LNCaP clone FGC (cell line): Measurements from ENCODE around the gene MRPL52.
"Not testable (repeated sequence)": the region's sequence is repeated elsewhere in the genome, so short reads cannot be mapped to it uniquely, and the experiment has no call there.

Experiments
- DNase-seq: peaks from one replicate; pipeline ENCODE4 v3.0.0-alpha.2; 2011; ENCODE audit warnings: low read depth
- H3K4me3 ChIP-seq: 2 replicates; pipeline ENCODE4 v1.5.1; 2011; ENCODE audit warnings: mild to moderate bottlenecking, low read depth, low read length, control low read depth
- TF ChIP-seq, protein P1 (sequence below): IDR thresholded peaks from 2 replicates; pipeline ENCODE4 v1.5.1; 2012; ENCODE audit warnings: mild to moderate bottlenecking; ENCODE audit not compliant: control insufficient read depth, insufficient read depth; ENCODE audit errors: extremely low read depth

Gene MRPL52

DNA sequence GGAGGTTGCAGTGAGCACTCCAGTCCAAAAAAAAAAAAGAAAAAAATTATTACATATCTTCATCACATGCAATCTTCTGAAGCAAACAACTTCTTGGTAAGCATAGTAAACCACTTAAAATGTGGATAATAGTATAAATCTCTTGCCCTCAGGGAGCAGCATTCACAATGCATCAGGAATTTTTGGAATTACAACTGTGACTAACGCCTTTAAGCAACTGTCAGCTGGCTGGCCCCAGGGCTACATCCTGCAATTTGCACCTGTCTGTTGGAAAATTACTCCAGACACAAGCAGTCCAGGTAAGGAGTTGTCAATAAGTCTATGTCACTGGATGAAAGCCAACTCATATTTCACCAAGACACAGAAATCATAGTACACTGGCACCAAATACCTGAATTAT lies 9.0 kb upstream of the MRPL52 start:
- DNase-seq = no peak
- no peak overlapping the region for H3K4me3 ChIP-seq
- TF ChIP-seq, protein P1, sequence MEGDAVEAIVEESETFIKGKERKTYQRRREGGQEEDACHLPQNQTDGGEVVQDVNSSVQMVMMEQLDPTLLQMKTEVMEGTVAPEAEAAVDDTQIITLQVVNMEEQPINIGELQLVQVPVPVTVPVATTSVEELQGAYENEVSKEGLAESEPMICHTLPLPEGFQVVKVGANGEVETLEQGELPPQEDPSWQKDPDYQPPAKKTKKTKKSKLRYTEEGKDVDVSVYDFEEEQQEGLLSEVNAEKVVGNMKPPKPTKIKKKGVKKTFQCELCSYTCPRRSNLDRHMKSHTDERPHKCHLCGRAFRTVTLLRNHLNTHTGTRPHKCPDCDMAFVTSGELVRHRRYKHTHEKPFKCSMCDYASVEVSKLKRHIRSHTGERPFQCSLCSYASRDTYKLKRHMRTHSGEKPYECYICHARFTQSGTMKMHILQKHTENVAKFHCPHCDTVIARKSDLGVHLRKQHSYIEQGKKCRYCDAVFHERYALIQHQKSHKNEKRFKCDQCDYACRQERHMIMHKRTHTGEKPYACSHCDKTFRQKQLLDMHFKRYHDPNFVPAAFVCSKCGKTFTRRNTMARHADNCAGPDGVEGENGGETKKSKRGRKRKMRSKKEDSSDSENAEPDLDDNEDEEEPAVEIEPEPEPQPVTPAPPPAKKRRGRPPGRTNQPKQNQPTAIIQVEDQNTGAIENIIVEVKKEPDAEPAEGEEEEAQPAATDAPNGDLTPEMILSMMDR = no peak

DNA sequence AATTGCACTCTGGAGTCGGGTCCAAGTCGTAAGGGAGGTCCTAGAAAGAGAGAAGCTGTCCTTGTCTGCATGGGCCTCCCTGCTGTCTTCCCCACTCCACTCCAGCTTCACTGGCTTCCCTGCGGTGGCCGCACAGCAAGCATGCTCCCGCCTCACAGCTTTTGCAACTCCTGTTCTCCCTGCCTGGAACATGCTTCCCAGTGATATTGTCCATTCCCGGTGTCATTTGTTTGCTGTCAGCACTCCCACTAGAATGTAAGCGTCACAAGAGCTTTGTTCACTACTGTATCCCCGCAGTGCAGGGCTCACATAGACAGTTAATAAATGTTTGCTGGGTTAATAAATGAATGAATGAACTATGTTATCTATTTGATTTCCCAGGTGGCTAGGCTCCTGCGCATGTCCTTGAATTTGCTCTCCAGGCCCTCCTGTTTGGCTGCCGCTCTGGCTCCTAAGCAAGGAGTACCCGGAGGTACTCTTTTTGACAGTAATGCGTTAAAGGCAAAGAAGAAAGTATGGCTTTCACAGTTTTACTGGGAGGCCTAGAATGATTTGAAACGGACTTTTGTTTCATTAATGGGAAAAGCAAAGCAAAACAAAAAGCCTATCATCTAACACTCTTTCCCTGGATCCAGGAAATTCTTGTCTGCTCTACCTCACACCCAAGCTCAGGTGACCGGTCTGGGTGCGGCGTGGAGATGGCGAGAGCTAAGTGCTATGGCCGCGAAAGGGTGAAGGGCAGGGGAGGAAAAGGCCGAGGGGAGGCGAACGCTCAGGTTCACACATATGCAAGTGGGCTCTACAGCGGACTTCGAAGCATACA lies 8.3 kb upstream of the MRPL52 start:
- TF ChIP-seq, protein P1 = no peak
- H3K4me3 ChIP-seq = no peak overlapping the region
- DNase-seq = no peak

DNA sequence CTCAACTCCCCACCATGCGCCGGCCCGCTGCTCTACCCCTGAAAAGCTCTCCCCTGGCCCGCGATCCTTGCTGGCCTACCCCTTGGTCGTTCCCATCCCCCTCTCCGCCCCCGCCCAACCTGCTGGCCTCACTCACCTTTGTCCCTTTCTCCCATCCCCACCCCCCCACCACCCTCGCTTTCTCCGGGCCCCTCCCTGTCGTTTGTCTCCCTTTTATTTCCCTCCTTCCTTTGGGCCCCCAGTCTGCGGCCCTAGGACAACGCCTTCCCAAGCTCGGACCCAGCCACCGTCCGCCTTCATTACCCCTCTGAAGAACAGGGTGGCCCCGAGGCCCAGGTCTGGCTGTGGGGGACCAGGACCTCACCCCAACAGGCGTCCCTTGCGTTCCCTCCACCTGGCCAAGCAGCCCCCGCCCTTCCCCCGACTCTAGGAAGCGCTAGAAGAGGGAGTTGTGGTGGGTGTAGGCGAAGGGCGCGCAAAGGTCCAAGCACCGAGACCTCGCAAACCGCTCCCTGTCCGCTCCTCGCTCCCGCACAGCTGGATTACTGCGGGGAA lies 7.6 kb upstream of the MRPL52 start:
- H3K4me3 ChIP-seq = no peak overlapping the region
- no peak for DNase-seq
- TF ChIP-seq, protein P1 = no peak

DNA sequence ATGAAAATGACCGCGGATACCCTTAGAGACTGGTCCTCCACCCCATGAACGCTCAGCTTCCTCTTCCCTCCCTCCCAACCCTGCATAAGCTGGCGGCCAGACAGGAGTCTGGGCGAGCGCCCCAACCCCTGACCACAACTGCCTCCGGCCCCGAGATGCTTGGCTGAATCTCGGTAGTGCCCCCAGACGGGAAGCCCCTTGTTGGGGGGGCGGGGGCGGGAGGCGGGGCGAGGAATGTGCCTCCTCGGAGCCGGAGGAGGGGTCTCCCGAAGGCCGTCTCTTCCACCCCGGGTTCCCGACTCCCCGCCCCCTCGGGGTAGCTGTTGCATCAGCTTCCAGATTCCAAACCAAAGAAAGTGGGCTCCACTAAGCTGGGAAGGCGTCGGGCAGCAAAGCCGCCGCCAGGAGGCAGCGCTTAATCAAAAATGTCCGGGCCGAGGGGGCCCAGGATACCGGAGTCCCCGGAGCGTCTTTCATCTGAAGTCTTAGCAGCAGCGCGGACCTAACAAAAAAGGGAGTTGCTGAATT lies 7.1 kb upstream of the MRPL52 start:
- TF ChIP-seq, protein P1 = peak; percentile 62
- no peak overlapping the region for H3K4me3 ChIP-seq
- DNase-seq = no peak

DNA sequence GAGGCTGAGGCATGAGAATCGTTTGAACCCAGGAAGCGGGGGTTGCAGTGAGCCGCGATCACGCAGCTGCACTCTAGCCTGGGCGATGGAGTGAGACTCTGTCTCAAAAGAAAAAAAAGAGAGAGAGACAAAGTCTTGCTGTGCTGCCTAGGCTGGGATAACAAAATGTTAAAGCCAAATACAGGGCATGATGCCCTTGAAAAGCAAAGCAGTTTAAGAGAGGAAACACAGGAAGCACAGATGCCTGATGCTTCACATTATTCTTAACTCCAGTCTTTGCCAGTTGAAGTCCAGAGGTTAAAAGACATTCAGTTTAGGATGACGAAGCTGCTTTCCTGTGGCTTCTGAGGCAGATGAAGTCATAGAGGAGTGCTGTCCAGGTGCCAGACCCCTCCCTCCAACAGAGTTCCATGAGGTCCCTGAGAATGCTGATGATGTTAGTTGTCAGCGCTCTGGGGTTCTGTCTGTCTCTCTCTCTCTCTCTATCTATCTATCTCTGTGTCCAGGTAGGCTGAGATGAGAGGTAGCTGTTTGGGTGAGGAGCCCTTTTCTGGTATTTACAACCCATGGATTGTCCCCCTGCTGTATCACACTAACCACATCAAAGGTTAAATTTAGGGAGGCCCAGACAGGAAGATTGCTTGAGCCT lies 4.9 kb upstream of the MRPL52 start:
- TF ChIP-seq, protein P1 = no peak
- no peak overlapping the region for H3K4me3 ChIP-seq
- DNase-seq = no peak

DNA sequence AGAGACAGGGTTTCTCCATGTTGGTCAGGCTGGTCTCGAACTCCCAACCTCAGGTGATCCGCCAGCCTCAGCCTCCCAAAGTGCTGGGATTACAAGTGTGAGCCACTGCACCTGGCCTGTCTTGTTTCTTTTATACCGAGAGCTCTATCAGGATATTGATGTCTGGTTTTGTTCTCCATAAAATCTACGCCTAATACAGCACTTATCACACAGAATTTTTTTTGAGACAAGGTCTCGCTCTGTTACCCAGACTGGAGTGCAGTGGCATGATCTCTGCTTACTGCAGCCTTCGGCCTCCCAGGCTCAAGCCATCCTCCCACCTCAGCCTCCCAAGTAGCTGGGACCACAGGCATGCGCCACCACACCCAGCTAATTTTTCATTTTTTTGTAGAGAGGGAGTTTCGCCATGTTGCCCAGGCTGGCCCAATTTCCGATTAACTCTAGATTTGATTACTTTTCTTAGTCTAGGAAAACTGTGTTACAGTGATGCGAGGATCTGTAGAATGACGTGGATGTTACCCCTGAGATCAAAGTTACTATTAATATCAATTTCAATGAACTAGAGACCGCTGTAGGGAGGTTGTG lies 519 bp upstream of the MRPL52 start:
- DNase-seq = not testable (repeated sequence)
- H3K4me3 ChIP-seq = peak overlapping the region; percentile 96

DNA sequence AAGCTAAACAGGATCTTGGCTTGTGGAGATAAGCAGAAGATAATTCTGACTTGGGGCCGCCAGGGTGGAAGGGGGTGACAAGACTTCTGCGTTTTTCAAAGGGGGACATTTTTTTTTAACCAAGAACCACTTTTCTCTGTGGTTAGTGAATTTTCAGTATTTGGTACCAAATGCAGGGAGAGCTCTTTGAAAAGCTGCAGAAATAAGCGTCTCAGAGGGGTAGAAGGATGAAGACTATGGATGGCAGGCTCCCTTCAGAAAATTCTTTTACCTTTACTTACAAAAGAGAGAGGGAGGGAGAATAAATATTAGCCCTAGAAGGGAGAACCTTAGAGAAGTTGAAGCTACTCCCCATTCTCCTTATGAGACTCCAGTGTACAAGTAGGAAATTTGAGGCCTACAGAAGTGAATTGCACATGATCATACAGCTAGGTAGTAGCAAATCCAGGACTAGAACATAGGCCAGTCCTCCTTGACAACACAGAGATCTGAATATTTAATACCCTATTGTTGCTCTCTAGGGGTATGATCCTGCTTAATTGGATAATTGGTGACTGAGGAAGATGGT lies 840 bp downstream of the MRPL52 start:
- no peak for DNase-seq
- TF ChIP-seq, protein P1 = no peak
- H3K4me3 ChIP-seq = peak overlapping the region; percentile 96
